Measurements from ENCODE around the gene YJEFN3.

The YJEFN3 gene, protein sequence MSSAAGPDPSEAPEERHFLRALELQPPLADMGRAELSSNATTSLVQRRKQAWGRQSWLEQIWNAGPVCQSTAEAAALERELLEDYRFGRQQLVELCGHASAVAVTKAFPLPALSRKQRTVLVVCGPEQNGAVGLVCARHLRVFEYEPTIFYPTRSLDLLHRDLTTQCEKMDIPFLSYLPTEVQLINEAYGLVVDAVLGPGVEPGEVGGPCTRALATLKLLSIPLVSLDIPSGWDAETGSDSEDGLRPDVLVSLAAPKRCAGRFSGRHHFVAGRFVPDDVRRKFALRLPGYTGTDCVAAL

DNA sequence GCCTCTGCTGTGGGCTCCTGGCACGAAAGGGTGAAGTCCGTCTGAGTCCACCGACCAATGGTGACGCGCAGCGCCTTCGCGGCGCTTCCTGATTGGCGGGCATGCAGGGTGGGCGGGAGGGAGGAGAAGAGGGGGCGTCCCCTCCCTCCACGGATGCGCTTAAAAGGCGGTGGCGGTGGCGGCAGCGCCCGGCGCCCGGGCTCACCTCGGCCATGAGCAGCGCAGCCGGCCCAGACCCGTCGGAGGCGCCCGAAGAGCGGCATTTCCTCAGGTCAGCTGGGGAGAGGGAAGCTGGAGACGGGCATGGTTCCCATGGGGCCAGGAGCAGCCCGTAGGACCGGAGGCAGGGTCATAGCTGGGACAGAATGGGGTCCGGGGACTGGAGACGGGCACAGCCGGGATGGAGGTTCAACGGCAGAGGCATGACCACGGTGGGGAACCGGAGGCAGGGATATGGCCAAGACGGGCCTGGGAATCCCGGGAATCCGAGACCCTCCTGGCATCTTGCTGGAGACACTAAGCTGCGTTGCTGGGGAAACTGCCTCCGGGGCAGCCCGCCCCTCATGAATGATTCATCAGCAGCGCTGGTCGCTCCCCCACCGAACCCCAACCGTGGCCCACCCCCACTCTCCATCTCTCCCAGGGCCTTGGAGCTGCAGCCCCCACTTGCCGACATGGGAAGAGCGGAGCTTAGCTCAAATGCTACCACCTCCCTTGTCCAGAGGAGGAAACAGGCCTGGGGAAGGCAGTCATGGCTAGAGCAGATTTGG lies at the start of gene YJEFN3:
Gene YJEFN3 (plus strand): TSS at position 191 of the 770 bp plus-strand sequence. CDS start 22 bp downstream, at position 213.
- no peak for DNase-seq

DNA sequence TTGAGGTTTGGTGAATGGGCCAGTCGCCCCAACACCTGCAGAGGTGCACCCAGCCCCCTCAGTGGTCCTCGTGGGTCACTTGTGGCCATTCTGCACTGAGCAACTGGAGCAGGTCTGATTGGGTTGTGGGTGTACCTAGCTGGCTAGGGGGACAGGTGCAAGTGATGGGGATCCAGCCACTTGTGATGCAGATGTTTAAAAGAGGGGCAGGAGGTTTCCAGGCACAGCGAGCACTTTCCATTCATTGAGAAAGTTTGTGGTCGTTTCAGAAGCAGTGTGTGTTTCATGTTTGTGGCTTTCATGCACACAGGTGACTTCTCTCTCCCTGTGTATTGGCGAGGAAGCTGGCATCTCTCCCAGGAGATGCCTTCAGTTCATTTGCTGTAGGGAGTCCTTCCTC lies 48.0 kb upstream of the YJEFN3 start:
- DNase-seq: no peak

DNA sequence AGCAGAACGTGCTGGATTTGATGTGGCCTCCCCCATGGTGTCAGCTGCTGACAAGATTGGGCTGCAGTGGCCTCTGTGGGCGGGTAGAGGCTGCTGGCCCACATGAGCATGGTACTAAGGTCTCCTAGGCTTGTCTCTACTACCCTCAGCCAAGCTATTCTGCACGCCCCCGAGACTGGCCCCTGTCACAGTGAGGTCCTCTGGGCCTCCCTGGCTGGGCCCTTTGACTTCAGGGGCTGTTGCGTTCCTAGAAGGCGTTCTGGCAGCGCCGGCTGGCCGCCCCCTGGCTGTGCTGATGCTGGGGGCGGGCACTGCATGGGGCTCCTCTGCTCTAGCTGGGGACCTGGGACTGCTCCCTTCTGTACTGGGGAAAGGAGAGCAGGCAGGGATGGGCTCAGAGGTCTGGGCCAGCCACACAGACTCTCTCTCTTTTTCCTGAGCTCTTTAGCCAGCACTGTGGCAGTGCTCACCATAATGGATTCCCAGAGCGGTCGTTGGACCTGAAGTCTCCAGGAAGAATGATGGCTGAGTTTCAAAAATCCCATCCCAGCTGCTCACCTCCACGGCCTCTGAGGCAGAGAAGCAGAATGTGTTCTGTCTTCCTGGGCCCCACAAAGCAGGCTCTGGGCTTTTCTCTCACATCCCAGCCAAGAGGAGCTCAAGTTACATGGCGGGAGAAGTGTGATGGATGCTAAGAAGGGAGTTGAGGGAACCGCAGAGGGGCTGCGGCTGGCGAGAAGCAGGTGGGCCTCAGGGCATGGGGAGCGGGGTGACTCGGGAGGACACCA lies 45.7 kb upstream of the YJEFN3 start:
- no peak for DNase-seq

DNA sequence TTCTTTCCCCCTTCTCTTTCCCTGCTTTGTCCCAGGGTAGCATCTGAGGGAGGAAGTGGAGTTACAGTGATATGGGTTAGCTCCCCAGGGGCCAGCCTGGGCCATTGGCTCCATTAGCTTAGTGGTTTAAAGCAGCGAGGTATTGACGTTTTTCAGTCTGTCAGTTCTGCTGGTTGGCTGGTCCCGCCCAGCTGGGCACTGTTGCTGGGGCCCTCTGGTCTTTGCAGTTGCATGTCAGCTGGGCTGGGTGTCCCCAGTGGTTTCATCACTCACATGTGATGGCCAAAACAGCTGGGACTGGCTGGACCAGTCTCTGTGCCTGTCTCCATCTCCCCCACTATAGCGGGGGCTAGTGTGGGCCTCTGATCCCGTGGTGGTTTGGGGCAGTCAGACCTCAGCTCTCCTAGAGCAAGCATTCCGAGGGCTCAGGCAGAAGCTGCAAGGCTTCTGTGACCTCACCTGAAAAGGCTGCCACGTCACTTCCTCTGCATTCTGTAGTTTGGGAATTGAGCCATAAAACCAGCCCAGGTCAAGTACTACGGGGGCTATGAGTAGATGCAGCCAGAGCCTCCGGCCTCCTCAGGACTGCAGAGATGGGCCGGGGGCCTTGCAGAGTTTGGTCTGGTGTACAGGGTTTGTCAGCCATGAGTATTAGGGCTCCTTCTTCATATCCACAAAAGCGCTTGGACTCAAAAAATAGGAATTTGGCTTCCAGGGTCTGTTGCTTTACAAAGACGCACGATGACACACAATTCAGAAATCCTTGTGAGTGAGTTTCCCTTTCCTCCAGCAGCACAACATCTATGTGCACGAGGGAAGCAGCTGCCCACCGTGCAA lies 43.3 kb upstream of the YJEFN3 start:
- DNase-seq: no peak

DNA sequence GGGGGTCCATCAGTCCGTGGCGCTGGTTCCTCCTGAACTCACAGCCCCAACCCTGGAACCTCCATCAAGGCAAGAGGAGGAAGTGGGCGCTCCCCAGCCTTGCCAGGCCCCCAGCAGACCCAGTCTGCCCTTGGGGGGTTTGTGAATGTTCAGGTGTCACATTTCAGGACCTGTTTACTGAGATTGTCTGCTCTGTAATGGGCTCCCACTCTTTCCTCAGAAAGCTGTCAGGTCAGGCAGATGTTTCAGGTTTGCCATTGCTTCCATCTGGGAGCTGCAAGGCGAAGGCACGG lies 42.8 kb upstream of the YJEFN3 start:
- DNase-seq: no peak

DNA sequence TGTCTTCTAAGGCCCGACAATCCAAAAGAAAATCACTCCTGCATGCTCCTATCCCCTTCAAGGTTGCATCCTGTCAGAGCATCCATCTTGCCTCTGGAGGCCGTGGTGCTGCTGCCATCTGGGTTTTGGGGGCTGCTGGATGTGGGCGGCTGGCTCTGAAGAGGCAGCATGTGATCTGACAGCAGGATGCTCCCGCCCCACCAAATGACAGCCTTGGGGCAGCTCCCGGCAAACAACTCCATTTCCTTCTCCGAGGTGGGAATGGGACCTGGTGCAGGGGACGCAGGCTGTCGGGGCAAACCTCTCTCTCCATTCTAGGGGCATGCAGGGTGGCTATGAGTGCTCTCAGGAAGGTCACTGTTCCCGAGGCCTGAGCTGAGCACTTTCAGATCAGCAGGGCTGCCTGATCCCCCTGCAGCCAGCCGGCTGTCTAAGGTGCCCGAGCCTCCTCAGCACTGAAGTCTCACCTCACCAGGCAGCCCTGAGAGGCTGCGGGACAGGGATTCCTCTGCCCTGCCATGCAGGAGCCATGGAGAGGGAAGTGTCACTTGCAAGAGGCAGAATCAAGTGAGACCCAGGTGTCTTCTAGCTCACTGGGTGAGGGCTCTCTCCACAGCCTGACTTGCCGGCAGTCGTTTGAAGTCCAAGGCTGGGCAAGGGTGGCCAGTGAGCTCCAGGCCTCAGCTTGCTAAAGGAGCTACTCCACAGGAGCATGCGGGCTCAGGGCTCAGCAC lies 42.2 kb upstream of the YJEFN3 start:
- no peak for DNase-seq

DNA sequence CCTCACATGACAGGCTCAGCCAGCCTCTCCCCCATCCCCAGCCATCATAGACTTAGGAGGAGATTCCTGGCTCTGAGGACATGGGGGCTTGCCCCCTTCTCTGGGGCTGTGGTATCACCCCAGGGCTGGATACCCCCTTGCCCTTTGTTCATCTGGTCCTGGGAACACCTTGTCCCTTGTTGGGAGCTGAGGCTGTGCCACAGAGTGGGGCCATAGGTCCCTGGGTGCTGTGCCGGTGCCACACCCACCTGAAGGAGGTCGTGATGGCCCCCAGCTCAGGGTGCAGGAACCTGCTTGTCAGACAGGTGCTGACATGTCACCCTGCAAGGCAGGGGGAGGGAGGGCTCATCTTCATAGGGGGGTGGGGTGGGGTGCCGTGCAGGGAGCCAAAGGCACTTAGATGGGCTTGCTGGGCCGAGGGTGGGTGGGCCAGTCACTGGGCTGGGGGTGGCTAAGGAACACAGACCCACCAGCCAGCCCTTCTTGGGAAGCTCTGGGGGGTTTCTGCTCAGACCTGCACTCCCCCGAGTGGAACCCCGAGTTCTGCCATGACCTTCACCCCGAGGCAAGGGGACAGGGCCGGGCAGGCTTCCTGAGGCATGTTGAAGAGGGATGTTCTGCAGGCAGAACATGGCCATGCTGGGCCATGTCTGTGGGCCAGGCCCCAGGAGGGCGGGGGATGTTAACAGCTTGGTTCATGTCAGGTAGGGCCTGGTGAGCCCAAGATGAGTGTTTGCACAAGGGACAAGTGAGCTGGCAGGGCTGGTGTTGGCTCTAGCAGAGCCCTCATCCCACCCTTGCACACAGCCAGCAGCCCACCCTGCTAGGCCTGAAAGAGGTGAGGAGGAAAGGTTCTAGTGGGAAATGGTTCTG lies 41.4 kb upstream of the YJEFN3 start:
- no peak for DNase-seq

DNA sequence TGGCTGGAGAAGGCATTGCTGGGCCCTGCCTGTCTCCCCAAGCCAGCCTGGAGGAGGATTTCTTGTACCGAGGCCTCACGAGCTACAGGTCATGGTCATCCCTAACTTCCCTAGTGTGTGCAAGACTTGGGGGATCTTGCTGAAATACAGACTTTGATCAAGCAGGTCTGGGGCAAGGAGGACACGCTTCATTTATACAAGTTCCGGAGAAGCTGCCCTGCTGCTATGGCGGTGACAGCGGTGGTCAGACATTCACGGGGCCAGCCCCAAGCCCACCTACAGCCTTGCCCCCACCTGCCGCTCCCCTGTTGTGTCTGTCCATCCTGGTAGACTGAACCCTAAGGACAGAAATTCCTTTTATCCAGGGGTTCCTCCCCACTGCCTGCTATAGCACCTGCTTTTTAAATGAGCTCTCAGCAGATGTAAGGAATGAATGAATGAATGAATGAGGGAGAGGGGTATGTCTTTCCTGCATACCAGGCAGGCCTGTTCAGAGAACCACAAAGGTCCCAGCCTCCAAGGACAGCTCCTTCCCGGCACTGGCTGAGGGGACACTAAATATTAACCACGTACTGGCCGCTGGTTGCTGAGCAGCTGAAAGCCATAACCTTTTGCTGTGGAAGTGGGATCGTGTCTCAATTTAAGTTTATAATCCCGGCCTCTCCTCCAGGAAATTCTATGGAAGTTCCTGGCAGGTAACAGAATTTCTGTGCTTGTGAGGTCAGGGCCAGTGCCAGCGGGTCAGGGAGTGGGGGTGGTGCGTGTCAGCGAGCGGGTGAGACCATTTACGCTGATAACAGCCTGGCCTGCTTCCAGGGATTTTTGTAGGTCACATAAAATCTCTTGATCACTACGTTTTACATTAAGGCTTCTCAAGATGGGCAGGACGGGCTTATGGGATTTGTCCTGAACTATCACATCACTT lies 40.5 kb upstream of the YJEFN3 start:
- DNase-seq: no peak

DNA sequence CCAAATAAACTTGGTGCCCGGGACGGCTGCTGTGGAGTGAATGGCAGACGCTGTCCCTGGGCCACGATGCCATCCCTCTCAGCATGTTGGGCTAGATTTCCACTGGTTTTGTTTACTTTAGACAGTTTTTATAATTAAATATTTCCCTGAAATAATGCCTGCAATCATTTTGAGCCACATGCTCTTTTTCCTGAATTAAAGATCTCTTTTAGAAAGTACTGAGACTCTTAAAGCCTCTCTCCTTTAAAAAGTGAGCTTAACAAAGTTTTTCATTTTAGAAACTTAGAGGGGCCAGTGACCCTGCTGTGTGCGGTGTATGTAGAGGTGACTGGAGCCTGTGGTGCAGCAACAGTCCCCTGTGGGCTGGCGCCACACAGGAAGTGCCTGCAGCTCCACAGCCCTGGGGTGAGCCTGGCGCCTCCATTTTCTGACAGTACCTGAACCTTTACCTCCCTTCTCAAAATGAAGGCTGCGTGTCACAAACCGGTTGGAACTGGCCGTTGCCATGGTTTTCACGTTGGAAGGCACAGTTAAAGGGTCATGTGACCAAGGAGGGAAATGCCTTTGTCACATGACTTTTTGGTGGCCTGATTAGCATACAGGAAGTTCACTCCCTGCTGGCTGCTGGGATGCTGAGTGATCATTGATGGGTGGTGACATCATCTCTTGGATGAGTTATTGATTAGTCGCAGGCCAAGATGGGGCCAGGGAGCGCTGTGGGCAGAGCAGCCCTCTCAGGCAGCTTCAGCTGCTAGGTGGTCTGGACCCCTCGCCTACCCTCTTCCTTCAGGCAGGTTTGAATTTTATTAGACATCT lies 39.6 kb upstream of the YJEFN3 start:
- peak; percentile 90 for DNase-seq

DNA sequence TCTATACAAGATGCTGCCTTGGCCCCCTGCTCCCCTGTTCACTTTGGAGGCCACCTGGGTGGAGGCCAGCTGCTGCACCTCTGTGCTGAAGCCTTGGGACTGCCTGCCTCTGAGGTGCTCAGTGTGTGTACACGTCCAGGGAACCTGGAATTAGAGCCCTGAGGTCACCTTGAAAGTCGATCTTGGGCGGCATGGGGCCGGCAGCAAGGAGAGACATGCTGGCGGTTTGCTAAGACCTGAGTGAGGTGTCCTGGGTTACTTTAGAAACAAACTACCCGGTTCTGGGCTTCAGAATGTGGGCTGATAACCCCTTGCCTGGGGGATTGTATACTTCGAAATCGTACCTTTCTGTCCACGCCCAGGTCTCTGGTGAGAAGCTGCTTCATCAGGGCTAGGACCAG lies 38.9 kb upstream of the YJEFN3 start:
- peak; percentile 23 for DNase-seq

DNA sequence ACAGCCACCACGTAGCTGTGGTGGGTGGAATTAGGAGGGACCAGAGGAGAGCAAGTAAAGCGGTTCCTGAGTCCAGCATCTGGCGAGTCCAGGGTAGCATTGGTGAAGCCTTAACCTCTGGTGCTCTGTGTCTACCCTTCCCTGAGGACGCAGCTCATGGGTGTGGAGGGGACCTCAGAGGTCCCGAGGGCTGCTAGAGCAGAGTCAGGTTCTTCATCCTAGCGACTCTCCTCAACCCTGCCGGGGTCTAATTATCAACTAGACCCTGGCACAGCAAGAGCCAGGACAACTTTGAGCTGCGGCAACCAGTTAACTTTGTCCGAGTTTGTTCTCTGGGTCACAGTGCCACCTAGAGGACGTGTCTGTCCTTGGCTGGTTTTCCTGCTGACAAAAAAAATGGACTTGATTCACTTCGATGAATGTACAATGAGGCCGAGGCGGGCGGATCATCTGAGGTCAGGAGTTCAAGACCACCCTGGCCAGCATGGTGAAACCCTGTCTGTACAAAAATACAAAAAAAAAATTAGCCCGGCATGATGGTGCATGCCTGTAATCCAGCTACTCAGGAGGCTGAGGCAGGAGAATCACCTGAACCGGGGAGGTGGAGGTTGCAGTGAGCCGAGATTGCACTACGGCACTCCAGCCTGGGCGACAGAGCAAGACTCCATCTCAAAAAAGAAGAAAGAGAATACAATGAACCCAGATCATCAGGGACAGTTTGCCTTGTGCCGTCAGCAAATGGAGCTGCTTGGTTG lies 38.3 kb upstream of the YJEFN3 start:
- DNase-seq: peak; percentile 88

DNA sequence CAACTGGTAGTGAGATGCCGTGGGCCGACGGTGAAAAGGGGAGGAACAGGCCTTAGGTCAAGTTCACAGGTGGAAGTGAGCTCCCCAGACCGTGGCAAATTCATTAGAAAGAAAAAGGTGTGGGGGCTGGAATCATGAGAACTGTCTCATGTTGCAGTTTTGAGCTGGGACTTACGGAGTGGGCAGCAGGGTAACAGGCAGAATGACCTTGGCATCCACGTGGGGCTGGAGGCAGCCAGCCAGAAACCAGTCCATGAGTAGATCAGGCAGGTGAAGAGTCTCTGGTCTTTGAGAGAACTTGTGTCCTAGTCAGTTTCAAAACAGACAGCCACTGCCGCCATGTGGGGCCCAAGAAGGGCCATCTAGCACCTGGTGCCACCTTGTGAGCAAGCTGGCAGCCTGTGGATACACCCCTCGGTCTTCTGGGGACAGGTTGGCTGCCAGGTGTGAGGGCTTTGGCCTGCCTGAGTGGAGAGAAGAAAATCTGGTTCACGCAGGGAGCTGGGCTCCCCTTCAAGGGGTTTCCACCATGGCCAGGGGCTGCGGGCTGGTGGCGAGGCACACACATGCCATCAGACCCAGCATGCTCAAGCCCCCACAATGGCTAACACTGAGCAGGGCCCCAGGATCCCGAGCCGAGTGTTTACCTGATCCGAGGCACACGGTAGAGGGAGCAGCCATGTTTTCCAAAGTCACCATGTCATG lies 37.2 kb upstream of the YJEFN3 start:
- DNase-seq: no peak

DNA sequence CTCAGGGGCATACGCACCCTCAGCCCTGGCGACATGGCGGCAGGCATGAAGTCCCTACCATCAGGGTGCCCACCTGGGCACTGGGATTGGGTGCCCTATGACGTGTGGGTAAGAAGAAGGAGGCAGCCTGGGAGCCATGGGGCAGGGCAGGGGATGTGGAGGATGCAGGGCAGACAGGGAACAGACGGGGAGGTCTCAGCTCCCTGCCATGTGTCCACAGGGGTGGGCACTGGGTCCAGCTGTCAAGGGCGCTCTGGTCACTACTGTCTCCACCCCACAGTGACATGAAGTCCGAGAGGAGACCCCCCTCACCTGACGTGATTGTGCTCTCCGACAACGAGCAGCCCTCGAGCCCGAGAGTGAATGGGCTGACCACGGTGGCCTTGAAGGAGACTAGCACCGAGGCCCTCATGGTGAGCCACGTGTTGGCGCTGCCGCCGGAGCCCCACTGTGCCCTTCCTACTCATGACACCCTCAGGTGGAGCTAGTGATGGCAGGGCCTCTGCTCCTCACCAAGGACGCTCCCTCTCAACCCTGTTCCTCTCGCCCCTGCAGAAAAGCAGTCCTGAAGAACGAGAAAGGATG lies 36.6 kb upstream of the YJEFN3 start:
- no peak for DNase-seq

DNA sequence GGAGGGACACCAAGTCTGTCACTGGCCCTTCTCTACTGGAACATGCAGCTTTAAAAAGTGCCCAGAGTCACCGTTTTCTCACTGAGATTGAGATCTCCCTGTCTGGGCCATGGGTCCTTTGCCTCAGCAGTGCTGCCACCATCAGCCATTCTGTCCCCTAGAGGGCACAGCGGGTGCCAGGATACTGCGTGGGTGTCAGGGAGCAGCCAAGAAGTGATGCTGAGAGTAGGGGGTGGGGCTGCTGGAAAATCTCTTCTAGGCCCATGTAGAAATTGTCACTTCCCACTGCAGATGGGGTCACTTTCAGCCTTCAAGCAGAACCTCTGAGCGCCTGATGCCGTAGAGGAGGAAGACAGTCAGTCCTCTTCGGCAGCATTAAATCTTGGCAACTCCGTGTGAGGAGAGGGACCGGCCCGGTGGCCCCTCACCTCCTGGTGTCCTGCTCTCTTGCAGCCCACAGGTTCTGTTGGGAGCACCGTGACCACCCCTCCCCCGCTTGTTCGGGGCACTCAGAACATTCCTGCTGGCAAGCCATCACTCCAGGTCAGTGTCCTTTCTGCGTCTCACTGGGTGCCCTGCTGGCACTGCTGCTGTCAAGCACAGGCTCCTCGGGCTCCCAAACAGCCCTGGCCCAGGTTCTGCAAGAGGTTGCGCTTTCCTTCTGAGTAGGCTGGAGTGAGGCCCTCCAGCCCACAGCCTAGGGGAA lies 34.7 kb upstream of the YJEFN3 start:
- no peak for DNase-seq

DNA sequence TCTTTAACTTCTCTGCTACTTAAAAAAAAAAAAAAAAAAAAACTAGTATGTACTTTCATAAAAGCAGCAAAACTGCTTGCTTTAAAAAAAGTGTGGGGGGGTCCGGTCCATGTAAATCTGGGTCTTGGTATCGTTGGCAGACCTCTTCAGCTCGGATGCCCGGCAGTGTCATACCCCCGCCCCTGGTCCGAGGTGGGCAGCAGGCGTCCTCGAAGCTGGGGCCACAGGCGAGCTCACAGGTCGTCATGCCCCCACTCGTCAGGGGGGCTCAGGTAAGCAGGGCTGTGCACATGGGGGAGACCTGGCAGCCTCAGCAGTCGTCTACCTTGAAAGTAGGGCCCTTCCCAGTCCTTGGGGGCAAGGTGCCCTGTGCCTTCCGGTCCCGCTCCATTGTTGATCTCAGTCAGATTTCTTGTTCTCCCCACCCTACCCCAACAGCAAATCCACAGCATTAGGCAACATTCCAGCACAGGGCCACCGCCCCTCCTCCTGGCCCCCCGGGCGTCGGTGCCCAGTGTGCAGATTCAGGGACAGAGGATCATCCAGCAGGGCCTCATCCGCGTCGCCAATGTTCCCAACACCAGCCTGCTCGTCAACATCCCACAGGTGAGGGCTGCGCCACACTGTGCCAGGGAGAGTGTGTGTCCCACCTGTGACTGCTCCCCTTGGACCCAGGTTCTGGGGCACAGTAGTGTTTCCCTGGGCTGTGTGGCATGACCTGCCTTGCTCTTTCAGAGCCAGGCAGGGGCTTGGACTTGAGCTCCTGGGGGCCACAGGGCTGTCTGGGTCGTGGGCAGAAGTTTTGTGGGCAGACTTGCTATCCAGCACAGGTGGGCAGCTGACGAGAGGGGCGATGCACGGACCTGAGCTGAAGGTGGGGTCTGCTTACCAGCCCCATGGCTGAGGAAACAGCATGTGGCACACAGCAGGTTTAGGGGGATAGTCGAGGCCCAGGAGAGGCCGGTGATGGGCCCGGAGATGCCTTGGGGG lies 32.8 kb upstream of the YJEFN3 start:
- DNase-seq: no peak

Measured in CD4-positive, alpha-beta T cell treated with Interleukin-17A for 4 hours (primary cell).